ENCODE results near the gene EDAR.

EDAR gene

DNA sequence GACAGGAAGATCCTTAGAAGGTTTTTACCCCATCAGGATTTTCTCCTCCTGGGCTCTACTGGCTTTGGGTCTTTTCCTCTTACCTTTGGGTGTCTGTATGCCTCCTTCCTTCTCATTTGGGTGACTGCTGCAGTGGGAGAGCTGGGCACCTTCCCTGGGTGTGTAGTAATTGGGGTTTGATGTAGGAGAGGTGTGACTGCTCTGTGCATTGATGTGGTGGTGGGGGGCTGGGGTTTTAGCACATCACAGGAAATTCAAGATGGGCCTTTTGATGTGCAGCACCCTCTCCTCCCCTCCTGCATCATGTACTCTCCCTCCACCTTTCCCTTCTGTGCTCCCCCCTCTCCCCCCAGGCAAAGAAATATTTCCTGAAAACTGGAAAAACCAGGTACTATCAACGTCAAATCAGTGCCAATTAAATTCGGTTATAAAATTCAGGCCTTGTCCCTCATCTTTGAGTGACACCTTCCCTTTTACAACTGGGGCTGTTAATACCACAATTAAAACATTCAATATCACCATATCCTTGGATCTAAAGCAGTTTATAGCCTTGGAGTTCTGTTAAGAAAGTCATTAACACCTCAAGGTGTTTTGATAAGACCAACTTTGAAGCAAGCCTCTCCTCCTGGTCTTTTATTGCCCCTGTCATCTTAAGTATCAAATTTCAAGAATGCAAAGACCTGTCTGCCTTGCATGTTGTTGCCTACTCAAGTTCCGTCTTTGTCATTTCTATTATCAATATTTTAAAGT lies 23.3 kb downstream of the EDAR start:
- DNase-seq, result no peak

DNA sequence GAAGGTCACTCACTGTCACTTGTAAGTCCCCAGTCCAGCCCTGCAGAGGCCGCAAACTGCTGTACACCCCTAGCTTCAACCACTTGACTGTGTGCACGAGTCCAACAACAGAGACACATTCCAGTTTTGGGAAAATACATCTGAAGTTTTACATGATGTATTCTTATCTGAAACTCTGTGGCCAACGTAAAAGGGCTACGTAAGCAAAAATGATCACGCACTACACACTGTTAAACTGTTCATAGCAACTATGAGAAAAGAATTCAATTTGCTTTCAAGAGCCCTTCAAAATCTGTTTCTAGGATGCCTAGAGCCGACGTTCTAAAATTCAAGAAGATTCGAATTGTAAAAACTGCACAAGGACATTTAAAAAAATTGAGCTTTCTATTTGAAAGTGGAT lies 26.0 kb downstream of the EDAR start:
- DNase-seq, result no peak

DNA sequence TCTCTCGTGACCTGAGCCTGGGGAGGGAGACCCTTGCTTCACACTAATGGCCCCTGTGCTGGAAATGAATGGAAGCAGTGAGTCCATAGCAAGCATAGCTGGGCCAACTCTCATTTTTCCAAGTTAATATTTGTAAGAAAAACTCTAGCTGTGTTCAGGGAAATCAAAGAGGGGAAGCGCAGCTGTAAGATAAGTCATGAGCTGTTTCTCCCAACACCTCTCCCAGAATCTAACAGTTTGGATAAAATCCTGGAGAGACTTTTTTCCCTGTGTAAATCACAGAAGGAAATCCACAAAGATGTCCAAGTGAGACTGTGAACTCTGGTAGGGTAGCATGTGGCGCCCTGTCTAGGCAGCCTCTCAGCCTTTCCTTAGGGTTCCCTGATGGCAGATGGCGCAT lies 27.2 kb downstream of the EDAR start:
- no peak for DNase-seq

DNA sequence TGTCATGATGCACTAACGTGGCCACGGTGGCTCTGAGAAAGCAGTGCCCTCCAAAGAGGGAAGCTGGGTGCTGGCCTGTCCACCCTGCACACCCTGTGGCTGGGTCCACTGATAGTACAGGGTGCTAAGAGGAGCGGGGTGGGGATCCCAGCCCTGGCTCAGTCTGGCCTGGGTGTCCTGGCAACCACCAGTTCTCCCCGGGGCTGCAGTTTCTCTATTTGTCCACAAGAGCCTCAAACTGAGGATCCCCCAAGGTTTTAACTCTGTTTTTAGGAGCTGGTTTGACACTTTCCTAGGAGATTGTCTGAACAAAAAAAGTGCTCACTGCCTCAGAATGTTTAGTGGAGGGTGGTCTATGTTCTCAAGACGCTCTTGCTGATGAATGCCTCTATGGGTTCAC lies 29.0 kb downstream of the EDAR start:
- DNase-seq, result no peak

DNA sequence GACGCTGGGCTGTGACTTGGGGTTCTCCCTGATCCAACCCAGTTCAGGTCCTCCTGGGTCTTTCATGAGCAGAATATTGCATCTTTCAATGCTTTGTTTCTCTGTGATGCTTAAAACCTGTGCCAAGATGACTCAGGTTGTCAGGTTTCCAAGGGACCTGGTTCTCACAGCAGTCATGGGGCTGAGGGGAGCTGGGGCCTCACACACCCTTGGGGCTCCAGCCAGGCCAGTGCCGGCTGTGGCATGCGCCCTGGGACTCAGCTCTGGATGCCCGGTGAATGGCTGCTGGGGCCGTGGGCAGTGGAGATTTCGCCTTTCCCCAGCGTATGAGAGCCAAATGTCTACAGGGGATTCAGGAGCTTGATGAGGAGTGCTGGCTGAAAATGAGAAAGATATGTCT lies 29.6 kb downstream of the EDAR start:
- no peak for DNase-seq

DNA sequence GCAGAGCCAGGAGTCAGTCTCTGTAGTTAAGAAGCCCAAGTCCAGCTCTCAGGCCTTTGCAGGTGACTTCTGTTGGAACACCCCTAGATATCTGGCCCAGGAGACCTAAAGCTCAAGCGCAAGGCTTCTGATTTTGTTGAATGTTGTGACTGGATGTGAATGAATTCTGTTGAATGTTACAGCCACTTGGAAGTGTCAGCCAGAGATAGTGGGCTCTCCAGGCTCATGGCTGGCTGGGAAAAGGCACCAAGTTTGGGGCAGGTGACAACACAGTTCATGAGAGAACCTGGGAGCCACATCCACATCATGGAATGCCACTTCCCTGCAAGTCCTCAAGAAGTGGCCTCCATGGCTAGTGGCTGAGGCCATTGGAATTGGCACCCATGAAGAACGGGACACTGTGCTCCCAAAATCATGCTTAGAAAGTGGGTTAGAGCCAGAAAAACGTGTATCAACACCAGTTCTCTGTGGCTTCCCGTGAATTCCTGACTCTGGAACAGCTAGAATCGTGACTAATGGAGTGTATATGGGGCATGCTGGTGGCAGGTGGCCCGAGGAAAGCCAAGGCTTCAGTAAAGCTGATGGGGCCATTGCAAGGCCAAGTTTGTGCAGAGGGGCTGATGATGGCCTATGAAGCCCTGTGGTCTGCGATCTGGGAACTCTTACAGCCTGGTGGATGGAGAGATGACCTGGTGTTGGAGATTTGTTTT lies 30.2 kb downstream of the EDAR start:
- DNase-seq, result no peak

DNA sequence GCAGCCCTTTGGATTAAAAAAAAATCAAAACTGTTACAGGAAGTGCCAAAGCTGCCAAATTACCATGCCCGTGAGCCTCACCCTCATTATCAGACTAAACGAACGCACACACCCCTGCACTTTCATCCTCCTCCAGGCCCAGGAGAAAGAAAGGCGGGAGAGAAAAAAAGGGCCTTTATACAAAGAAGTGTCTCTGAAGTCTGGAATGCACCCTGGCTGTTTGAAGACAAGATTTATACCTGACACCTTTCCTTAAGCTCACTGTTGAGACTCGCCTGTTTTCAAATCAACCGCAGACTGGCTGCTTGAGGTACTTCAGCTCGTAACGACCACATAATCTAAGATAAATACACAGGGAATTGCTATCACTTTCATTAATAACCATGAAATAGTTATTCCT lies 31.0 kb downstream of the EDAR start:
- DNase-seq, result no peak

DNA sequence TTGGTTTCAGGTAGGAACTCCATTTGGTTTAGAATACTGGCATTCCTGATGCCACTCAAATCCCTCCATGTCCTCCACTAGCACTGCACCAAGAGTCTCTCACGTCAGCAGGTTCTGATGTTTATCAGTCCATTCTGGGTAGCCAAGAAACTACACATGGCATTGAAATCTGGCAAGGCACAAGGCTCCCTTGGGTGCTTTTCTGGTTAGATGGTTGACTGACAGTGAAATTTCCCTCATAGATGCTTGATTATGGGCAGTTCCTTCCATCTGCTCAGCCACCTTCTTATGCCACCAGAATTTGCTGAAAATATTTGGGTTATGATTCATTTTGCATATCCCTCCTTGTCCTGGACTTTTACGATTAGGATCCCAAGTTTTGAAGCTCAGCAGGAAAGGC lies 32.6 kb downstream of the EDAR start:
- DNase-seq, result no peak

DNA sequence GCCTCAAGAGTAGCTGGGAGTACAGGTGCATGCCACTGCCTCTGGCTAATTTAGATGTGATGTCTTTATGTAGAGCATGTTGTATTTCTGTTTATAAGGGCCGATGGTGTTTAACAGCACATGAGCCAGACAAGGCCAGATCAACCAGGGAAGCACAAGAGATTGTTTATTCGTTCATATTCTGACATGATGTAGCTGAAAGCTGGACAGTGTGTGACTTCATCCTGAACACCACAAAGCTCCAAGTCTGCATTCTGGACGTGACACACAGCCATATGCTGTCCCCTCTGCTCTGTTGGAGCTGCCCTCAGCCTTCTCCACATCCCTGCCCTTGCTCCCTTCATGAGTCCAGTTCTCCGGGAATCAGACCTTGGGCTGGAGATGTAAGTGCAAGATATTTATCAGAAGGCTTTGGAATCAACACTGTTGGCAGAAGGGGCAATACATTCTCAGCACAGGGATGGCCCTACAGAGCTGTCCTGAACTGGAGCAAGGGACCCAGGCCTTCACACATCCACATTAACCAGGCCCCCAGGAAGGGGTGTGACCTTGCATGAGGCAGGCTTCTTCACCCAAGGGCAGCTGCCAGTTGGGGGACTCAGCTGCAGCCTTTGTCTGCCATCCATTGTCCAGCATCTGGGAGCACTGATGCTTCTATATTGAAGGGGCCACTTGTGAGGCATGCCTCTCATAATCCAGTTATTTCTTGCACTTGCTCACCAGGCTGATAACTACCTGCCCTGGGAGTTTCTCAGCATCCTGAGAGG lies 38.5 kb downstream of the EDAR start:
- no peak for DNase-seq

DNA sequence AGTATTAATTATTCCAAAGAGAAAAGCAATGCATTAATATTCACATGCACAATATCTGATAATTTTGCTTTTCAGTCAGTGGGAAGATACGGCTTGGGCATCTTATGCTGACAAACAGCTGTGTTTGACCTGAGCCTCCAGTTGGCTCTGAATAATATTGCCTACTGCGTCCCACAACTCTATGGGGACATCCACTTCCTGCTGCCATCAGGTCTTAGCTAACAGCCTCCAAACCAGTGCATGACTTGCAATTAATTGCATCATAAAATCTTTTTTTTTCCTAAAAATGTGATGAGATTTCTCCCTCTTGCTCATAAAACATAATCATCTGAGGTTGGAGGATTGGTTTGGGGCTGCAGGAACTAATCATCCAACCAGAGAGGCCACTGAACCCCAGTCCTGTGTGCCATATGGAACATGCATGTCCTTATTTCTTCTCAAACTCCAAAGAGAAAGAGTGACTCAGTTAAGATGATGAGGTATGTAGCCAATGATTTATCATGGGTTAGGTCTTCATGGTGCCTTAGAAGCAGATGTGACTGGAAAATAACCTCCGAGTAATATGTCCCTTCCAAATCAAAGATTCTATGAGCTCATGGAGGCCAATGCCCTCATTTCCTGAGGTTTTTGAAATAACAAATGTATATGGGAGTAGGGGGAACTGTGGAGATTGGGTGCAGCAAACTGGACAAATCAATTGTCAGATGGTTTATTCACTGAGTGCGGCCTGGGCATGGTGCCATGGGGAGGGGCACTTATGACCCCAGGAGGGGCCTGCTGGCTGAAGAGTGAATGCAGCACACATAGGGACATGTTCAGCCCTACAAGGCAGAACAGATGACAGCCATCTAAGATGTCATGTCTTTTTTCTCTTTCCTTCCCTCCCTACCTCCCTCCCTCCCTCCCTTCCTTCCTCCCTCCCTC lies 39.4 kb downstream of the EDAR start:
- no peak for DNase-seq

DNA sequence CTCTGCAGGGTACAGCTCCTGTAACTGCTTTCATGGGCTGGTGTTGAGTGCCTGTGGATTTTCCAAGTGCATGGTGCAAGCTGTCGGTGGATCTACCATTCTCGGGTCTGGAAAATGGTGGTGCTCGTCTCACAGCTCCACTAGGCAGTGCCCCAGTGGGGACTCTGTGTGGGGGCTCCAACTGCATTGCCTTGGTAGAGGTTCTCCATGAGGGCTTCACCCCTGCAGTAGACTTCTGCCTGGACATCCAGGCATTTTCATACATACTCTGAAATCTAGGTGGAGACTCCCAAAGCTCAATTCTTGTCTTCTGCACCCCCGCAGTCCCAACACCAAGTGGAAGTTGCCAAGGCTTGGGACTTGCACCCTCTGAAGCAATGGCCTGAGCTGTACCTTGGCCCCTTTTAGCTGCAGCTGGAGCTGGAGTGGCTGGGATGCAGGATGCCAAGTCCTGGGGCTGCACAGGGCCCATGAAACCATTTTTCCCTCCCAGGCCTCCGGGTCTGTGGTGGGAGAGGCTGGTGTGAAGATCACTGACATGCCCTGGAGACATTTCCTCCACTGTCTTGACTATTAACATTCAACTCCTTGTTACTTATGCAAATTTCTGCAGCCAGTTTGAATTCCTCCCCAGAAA lies 41.6 kb downstream of the EDAR start:
- no peak for DNase-seq

DNA sequence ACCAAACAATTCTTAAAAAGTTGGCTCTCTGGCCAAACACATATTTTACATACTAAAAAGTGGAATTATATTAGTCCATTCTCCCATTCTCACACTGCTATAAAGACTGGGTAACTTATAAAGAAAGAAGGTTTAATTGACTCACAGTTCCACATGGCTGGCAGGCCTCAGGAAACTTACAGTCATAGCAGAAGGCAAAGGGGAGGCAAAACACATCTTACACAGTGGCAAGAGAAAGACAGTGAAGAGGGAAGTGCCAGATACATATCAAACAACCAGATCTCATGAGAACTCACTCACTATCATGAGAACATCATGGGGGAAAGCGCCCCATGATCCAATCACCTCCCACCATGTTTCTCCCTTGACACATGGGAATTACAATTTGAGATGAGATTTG lies 42.6 kb downstream of the EDAR start:
- no peak for DNase-seq

DNA sequence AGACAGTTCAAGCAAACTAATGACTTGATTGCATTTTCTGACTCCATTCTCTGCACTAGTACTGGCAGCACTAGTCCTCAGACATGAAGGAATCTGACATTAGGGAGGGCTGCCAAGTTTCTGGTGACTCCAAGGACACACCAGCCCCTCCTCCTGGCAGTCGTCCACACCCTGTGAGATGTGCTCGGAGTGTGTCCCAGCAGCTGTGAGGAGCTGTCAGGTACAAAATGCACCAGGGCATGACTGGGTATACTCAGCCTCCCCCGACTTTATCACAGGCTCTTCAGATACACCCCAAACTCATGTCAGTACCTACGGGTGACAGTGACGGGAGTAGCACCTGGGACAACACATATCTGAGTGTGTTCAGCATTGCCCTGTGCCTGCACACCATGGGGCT lies 43.1 kb downstream of the EDAR start:
- DNase-seq, result no peak

DNA sequence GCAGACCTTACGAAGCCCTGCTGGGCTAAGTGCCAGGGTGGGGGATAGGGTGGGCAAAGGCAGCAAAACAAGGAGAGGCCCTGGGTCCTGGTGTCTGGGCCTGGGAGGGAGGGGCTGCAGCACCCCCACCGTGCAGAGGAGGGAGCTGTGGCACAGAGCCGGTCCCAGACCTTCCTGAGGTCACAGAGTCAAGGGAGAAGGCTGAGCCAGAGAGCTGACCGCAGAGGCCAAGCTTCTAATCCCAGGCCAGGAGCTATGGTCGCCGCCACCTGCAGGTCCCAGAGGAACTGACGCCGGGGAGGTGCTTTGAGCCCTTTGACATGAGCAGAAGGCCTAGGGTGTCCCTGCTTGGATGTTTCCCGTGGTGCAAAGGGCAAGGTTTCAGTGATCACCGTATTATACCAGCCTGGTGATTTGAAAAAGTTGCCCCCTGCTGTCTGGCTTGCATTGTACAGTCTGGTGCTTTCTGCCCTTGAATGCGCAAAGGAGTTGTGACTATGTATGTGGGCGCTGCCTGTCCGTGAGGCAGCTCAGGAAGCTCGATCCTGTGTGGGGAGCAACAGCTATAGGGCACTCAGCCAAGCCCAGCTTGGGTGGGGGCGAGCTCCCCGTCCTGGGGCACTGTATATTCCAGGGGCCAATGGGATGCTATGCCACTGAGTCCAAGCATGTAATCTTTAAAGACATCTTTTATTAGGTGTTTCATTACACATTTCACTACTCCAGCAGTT lies 44.3 kb downstream of the EDAR start:
- DNase-seq, result no peak

DNA sequence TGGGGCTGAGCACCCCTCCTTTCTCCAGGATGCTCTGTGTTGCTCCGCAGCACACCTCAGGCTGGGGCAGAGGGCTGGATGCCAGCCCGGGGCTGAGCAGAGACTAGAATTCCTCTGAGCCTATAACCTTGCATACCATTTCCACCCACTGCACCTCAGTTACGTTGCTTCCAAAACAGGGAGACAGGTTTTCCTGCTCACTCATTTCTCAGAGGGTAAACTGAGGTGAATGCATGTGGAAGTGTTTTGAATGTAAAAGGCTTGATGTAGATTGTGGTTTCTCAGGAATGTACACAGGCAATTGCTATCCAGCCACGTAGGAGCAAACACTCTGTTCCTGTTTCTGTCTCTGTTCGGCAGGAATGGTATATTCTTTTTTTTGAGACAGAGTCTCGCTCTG lies 45.3 kb downstream of the EDAR start:
- no peak for DNase-seq

DNA sequence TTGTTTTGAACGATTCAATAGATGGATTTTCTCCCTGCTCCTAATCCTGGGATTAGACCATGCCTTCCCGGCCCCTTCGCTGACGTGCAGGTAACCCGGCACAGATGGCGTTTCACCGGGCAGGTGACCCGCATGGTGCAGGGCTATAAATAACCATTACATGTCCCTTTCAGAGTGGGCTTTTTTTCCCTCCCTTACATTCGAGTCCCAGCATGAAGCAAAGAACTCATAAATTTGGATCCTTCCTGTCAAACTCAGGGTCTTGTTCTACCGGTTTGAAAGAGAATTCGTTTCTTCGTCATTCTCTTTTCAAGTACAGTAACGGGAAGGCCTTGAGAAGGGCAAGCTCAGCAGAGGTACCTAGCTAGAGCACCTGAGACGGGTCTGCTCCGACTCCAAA lies 46.1 kb downstream of the EDAR start:
- no peak for DNase-seq

DNA sequence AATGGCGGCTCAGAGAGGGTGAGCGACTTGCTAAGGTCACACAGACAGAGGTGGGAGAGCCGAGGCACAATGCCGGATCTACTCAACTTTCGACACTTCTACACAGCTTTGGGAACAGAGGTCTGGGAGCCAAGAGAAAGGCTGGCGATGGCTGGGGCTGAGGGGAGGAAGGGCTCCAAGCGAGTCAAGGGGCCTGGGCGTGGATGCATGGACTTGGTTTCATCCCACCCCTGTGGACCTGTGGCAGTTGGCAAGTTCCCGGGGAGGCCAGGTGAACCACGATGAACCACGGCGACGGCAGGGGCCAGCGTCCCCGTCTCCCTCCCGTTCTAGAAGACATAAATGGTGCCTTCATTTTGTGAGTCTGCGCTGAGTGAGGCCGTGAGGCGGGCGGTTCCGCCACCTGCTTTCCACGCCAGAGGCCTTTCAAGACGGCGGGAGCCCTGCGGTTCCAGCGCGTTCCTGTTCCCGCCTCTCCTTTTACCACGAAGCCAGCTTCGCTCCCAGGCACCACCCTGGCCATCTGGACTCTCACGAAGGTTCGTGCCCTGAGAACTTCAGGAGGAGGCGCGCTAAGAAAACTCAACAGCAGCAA lies 46.7 kb downstream of the EDAR start:
- no peak for DNase-seq

DNA sequence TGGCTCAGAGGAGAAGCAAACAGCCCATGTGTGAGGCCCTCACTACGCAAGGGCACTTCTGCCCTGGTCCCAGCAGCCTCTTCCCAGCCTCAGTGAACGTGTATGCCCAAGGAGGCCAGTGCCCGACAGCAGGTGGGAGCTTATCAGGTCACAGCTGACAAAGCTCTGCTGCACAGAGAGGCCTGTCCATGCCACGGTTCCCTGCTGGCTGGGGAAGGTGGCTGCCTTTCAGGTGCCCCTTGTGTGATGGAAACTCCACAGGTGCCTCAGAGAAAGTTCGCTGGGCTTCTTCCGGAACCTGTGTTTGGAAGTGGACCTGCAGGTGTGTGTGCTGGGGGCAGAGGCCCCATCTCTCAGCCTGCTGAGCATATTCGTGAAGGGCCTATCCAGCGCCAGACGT lies 47.3 kb downstream of the EDAR start:
- DNase-seq, result no peak

DNA sequence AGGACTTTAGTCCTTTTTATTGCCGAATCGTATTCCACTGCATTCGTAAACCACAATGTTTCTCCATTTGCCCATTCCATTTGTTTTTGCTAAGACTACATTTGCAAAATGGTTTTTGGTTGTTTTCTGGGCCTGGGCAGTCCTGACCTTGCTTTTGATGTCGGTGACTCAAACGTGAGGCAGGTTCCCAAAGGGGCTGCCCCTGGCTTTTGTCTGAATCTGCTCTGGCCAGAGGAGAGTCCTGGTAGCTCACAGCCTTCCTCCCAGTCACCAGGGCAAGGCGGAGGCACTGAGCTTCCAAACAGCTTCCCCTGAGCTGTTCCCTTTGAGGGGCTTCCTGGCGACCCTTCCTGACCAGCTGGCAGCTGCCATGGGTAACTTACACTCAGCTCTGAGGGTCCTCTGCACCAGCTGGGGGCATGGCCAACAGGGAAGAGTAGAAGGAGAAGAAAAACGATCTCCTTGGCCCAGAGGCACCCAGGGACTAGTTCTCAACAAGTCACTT lies 47.8 kb downstream of the EDAR start:
- no peak for DNase-seq

DNA sequence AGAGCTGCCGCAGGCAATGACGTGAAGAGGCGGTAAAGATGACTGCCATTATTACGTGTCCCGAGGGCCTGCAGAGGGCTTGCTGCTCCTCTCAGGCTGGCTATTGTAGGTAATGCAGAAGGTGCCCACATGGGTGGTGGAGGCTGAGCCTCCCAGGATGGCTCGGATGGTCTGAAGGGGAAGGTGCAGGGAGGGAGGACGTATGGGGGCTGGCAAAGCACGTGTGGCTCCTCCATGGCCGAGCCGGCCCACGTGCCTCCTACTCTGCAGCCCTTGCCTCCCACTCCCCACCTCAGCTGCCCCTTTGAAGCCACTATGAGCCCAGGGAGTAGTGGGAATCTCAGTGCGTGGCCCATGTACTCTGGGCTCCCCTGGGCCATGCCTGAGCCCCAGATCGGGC lies 48.9 kb downstream of the EDAR start:
- DNase-seq, result no peak

DNA sequence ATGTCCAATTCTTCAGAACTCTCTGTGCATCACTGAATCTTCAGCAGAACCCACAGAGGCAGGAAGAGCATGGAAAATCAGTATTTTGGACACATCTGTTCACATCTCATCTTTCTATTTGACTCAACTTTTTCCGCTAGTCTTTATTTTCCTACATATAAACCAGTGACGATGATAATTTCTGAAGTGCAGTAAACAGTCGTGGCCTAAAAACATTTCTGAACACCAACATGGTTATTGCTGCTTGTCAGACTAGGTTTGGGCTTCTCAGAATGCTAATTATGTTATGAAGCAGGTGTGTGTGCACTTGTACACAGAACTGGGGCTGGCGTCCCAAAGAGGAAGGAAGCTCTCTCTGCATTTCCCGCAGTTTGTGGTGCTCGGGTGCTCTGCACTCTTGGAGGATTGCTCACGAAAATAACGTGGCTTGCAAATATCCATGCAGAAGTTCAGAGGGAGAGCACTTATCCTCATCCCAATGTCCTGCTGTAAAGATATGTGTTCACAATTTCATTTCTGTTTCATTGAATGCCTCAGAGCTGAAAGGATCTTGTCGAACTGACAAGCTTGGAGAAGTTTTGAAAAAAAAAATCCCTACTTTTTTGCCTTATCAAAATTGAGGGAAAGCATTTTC lies 50.8 kb downstream of the EDAR start:
- no peak for DNase-seq

Measured in NCI-H2081 treated with DMSO at 0.1 percent for 48 hours (cell line).